GM18498 (cell line): ENCODE results near the gene CCDC47.

Experiments used
- ATAC-seq: cut with Tn5 transposase; IDR thresholded peaks from one replicate; pipeline ENCODE4 v1.9.1; 2021; ENCODE audit warnings: mild to moderate bottlenecking, moderate library complexity; ENCODE audit not compliant: unreplicated experiment

Gene CCDC47

DNA sequence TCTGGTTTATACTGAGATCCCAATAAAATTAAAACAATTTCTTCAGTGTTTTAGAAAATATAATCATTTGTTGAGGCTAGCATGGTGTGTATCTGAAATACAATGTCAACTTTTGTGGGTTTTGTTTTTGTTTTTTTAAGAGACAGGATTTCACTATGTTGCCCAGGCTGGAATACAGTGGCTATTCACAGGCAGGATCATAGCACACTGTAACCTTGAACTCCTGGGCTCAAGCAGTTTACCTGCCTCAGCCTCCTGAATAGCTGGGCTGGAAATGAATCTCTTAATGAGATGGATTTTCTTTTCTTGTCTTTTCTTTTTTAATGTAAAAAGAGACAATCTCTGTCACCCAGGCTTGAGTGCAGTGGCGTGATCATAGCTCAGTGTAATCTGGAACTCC lies 12.7 kb upstream of the CCDC47 start:
- no peak for ATAC-seq

GRCh38 chr17:63785556-63785955 lies 12.2 kb upstream of the CCDC47 start:
- no peak for ATAC-seq

GRCh38 chr17:63783522-63783921 lies 10.1 kb upstream of the CCDC47 start:
- no peak for ATAC-seq

DNA sequence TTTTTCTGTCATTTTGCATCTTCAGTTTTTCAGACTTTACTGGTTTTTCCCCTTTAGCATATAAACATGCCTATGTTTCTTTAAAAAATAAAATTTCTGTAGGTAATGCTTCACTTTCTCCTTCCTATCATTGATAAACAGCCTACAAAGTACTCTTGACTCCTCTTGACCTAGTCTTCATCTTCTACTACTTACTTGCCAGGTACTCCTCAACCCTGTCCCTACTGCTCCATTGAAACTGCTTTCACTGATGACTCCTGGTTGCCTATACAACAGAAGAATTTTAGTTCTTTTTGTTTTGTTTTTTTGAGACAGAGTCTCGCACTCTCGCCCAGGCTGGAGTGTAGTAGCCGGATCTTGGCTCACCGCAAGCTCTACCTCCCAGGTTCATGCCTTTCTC lies 7.5 kb upstream of the CCDC47 start:
- no peak for ATAC-seq

- no peak for ATAC-seq
Observed at GRCh38 chr17:63780507-63780906, 7.1 kb upstream of the CCDC47 start.

DNA sequence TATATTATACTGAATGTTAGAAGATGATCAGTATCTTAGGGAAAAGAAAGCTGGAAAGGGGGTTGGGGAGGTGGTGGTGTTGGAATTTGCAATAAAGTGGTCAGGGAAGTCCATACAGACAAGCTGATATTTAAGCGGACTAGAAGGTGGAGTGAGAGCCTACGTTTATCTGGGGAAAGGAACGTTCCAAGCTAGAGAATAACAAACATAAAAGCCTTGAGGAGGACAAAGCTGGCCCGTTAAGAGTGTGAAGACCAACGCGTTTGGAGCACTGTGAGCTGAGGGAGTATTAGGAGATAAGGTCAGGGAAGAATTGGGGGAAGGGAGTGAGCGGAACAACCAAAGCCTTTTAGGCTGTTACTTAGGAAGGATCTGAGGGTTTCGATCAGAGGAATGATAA lies 2.0 kb upstream of the CCDC47 start:
- no peak for ATAC-seq

- no peak for ATAC-seq
Observed at GRCh38 chr17:63774969-63775265, 1.5 kb upstream of the CCDC47 start.

GRCh38 chr17:63774141-63774968 lies 958 bp upstream of the CCDC47 start, which contains the start of gene DDX42:
DDX42 (plus strand) TSS chr17:63774170; CDS start chr17:63787050, 12,880 bp downstream.
- ATAC-seq, result peak; percentile 9

DNA sequence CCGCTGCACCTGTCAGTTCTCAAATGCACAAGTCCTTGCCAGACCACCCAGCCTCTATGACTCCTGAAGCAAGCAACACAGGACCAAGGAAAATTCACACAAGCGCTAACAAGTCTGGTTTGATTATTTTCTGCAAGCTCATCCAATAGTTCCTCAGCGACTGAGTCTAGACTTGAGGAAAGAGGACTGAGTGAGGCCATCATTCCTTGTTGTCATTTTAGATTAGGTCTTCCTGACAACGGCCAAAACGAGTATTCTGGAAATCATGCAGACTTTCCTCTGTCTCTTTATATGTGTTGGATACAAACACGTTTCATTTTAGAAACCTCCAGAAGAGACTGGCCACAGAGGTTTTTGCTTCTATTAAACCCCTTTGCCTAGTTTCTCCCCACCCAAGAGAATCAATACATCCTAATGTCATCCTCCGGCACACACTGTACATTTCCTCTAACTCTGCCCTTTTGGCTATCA lies 561 bp downstream of the CCDC47 start:
- ATAC-seq, result no peak

DNA sequence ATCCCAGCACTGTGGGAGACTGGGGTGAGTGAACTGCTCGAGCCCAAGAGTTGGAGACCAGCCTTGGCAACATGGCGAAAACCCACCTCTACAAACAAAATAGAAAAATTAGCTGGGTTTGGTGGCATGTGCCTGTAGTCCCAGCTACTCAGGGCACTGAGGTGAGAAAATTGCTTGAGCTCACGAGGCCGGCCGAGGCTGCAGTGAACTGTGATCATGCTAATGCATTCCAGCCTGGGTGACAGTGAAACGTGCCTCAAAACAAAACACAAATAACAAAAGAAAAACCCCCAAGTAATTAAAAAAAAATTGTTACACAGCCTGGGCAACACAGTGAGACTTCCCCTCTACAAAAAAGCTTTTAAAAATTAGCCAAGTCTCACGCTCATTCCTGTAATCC lies 5.0 kb downstream of the CCDC47 start:
- no peak for ATAC-seq

- no peak for ATAC-seq
Observed at GRCh38 chr17:63766754-63767153, 6.6 kb downstream of the CCDC47 start.

GRCh38 chr17:63764716-63765115 lies 8.7 kb downstream of the CCDC47 start:
- no peak for ATAC-seq

DNA sequence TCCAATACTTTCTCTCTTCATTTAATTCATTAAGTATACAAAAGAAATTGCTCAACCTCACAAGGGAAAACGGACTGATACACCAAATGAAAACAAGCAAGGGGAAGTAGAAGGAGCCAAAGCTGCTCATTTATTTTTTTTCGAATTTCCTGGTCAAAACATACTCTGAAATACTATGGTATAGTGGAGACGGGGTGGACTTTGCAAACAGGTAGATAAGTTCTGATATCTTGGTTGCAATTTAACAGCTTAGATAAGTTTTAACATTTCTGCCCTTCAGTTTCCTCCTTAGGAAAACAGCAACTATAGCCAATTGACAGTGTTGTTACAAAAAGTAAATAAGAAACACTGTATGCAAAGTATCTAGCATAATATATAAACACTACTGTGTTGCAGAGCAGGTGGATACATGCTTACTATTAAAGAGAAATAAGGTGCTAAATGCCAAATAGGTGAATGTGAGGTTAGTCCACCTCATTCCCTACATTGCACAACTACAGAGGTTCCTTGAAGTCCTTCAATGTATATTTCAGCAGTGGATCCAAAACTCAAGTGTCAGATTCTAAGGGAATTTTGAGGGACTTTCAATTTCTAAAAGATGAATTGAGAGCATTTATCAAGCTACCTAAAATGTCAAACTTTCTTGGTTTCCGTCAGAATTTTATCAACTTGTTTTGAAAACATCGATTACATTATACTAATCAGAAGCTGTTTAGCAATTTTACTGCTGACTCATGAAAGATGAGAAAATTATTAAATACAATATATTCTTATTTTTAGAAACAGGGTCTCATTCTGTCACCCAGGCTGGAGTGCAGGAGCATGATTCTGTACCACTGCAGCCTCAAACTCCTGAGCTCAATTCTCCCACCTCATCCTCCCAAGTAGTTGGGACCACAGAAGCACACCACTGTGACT lies 11.0 kb downstream of the CCDC47 start:
- ATAC-seq, result no peak

DNA sequence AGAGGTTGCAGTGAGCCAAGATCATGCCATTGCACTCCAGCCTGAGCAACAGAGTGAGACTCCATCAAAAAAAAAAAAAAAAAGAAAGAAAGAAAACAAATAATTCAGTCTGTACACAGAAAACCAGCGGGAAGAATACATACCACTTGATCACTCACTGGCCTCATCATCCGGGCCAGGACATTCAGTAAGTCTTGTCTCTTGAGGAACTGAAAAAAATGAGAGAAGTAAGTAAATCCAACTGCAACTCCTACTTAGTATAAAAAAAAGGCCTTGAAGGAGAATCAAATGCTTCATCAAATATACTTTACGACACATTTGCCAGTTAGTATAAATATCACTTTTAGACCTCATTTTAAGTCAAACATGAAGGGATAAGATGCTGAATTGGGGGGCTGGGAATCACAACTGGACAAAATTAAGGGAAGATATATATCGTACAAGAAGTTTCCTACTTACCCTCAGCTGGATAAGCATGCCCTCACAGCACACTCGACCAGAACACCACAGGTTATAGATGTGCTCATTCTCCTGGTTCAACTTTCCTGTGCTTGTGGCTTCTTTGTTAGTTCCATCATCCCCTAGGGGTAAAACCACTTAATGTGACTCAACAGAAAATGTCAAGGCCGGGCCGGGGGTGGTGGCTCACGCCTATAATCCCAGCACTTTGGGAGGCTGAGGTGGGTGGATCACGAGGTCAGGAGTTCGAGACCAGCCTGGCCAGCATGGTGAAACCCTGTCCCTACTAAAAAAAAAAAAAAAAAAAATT lies 12.4 kb downstream of the CCDC47 start:
- ATAC-seq, result no peak

DNA sequence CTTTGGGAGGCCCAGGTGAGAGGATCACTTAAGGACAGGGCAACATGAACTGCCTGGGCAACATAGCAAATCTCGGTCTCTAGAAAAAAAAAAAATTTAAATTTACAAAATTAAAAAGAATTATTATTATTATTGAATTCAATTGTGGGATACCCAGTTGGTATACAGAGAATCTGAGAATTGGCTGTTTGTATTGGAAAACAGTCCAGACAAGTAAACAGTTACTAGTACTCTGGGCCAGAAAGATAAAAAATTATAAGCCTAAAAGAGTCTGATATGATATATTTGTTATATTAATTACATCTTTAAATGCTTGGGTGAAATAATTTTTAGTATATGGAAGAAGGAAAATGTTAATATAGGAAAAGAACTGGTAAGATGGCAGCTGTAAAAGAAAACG lies 15.0 kb downstream of the CCDC47 start:
- no peak for ATAC-seq

- ATAC-seq, result no peak
Observed at GRCh38 chr17:63754046-63754445, 19.4 kb downstream of the CCDC47 start.

GRCh38 chr17:63753215-63753614 lies 20.2 kb downstream of the CCDC47 start:
- no peak for ATAC-seq

- ATAC-seq, result no peak
Observed at GRCh38 chr17:63752707-63753106, 20.7 kb downstream of the CCDC47 start.

DNA sequence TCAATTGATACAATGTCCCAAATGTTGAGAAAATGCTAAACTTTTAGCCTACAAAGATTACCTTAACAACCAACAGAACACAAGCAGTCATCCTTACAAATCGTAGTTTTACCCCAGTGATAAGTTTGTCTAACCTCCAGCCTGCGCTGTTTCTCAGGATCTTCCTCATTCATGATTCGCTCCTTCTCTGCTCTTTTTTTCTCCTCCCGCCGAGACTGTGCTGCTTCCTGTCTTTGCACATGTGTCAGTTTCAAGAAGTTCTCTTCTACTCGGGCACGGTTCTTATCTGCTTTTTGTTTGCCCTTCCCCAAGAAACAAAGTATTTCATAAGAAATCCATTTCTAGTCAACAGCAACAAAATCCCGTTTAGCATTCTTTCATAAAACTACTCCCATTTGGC lies 21.6 kb downstream of the CCDC47 start:
- ATAC-seq, result no peak

GRCh38 chr17:63741408-63742173 lies 31.8 kb downstream of the CCDC47 start, which contains the start of gene STRADA:
STRADA (minus strand) TSS chr17:63741799; CDS start chr17:63728369, 13,430 bp downstream.
- ATAC-seq, result peak; percentile 89

DNA sequence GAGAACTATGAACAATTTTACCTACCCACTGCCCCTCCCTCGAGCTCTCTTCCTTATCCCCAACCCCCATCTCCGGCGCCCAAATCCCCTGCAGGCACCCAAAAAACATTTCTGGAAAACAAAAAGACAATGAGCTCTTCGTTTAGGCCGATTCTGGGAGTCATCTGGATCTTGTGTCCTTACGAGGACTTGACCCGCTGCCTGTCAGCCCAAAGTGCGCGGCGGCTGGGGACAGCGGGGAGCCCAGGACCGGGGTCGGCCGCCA lies 32.3 kb downstream of the CCDC47 start:
- peak; percentile 3 for ATAC-seq
